Effector CD4-positive, alpha-beta T cell (primary cell): ENCODE results near the gene C12orf57.
A peak's percentile ranks its signal among the peaks of the same experiment; 100 is the strongest.

Experiments
- DNase-seq: peaks from one replicate; pipeline ENCODE4 v3.0.0-alpha.2; 2020

The C12orf57 gene

GRCh38 chr12:6938353-6939190 lies 5.2 kb upstream of the C12orf57 start:
- no peak for DNase-seq

- DNase-seq: no peak
Measured at GRCh38 chr12:6939191-6939540, 4.7 kb upstream of the C12orf57 start.

GRCh38 chr12:6941267-6941666 lies 2.6 kb upstream of the C12orf57 start:
- no peak for DNase-seq

DNA sequence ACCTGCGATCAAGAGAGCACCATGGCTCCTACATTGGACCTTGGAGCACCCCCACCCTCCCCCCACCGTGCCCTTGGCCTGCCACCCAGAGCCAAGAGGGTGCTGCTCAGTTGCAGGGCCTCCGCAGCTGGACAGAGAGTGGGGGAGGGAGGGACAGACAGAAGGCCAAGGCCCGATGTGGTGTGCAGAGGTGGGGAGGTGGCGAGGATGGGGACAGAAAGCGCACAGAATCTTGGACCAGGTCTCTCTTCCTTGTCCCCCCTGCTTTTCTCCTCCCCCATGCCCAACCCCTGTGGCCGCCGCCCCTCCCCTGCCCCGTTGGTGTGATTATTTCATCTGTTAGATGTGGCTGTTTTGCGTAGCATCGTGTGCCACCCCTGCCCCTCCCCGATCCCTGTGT lies 2.0 kb upstream of the C12orf57 start:
- DNase-seq: no peak

- DNase-seq: no peak
Measured at GRCh38 chr12:6942331-6942665, 1.5 kb upstream of the C12orf57 start.

DNA sequence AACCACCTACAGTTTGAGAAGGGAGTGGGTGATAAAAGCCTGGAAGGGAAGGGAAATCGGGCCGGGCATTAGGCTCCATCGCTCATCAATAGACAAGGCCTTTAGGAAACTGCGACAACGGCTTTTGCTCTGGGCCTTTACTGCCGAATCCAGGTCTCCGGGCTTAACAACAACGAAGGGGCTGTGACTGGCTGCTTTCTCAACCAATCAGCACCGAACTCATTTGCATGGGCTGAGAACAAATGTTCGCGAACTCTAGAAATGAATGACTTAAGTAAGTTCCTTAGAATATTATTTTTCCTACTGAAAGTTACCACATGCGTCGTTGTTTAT lies 467 bp upstream of the C12orf57 start:
- peak; percentile 80 for DNase-seq

GRCh38 chr12:6944381-6945186 lies 762 bp downstream of the C12orf57 start:
- peak; percentile 82 for DNase-seq

GRCh38 chr12:6945613-6946012 lies 1.8 kb downstream of the C12orf57 start:
- DNase-seq: no peak

DNA sequence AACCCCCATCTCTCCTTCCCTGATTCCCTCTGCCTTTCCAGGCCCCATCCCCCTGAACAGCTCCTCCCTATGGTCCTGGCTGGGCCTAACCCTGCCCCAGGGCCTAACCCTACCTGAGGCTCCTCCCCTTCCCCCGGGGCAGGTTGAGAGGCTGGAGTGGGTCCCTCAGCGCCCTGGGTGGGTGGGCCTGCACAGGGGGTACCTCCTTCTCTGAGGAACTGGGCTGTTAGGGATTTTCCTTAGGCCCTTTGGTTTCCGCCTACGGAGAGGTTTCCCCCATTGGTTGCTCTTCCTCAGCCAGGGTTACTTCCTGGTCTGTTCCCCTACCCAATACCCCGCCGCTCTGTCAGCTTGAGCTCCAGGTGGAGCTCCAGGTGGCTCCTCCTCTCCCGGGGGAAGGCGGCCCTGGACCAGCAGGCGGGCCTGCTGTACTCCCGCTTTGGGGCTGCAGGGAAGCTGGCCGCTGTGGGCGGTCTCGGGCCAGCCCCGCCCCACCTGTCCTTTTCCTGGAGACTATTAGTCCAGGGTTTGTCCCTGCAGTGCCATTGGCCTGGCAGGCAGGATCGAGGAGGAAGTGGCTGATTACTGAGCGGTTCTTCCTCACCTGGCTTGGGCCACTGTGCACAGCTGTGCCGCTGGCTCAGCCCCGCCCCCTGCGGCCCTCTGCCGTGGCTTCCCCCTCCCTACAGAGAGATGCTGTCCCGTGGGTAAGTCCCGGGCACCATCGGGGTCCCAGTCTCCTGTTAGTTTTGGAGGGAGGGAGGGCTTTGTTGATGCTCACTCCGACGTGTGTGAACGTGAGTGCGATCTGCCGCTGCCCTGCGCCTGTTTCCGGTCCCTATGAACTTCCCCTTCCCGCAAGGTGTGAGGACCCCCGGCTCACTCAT lies 2.5 kb downstream of the C12orf57 start:
- DNase-seq: peak; percentile 61

DNA sequence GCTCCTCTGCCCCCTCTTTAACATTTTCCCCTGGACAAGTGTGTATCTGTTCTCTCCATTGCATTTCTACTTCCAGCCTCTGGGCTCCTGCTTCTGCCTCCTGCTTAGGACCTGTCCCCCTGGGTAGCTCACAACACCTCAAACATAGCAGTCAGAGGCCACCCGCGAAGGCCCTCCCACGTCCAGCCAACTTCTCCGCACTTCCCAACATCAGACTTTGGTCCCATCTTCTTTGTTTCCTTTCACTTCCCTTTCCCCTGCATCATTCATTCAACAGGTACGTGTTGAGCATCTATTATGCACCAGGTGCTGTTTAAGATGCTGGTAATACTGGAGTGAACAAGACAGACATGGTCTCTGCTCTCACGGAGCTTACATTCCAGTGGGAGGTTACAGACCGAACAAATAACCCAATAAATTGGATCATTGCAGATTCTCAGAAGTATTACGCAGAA lies 3.1 kb downstream of the C12orf57 start:
- DNase-seq: no peak

- no peak for DNase-seq
Measured at GRCh38 chr12:6947615-6948014, 3.8 kb downstream of the C12orf57 start.

GRCh38 chr12:6948873-6949594 lies 5.2 kb downstream of the C12orf57 start:
- no peak for DNase-seq

GRCh38 chr12:6950401-6950801 lies 6.6 kb downstream of the C12orf57 start:
- DNase-seq: no peak

- DNase-seq: no peak
Measured at GRCh38 chr12:6950811-6951540, 7.2 kb downstream of the C12orf57 start, which contains the start of gene PTPN6. Gene PTPN6, plus strand, starts transcription at chr12:6951356. Its CDS starts 157 bp downstream, at chr12:6951513.

GRCh38 chr12:6951551-6952120 lies 7.8 kb downstream of the C12orf57 start:
- no peak for DNase-seq

- no peak for DNase-seq
Measured at GRCh38 chr12:6952121-6952862, 8.5 kb downstream of the C12orf57 start.

DNA sequence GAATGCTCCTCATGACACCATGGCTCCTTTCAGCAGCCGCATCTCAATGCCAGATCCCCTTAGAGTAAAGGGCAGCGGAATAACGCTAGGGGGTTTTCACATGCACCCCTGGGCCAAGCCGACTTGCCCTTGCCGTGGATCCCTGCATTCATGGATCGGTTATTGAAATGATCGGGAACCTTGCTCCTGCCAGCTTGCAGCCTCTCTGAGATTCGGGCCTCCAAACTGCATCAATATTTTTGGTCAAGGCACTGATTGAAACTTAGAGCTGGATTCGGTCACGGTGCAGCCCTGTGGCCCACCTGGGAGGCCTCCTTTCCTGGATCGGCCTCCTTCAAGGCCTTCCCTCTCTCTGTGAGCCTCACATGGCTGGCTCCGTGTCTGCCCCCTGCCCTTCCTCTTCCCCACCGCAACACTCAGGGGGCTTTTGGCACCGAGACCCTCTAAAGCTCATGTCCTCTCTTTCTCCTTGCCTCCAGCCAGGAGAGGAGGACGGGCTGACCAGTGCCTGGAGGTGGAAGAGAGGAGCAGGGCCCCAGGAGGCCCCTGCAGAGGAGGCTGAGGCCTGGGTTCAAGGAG lies 9.1 kb downstream of the C12orf57 start:
- no peak for DNase-seq

GRCh38 chr12:6953442-6954315 lies 9.9 kb downstream of the C12orf57 start:
- DNase-seq: peak; percentile 71
